HuH-7 (cell line): Measurements from ENCODE around the gene ANKS1B.

Experiments
- DNase-seq: peaks from one replicate; pipeline ENCODE4 v3.0.0; 2011; ENCODE audit warnings: low spot score

ANKS1B gene

GRCh38 chr12:98816720-98817119 lies 1168.0 kb downstream of the ANKS1B start:
- DNase-seq, result no peak

GRCh38 chr12:98814254-98814653 lies 1170.5 kb downstream of the ANKS1B start:
- no peak for DNase-seq

- no peak for DNase-seq
Observed at GRCh38 chr12:98812225-98812624, 1172.5 kb downstream of the ANKS1B start.

GRCh38 chr12:98808243-98808875 lies 1176.4 kb downstream of the ANKS1B start:
- no peak for DNase-seq

- no peak for DNase-seq
Observed at GRCh38 chr12:98807187-98807586, 1177.5 kb downstream of the ANKS1B start.

- no peak for DNase-seq
Observed at GRCh38 chr12:98803468-98804209, 1181.1 kb downstream of the ANKS1B start.

- DNase-seq, result no peak
Observed at GRCh38 chr12:98799822-98800221, 1184.9 kb downstream of the ANKS1B start.

- DNase-seq, result no peak
Observed at GRCh38 chr12:98799146-98799810, 1185.5 kb downstream of the ANKS1B start.

GRCh38 chr12:98797200-98797599 lies 1187.5 kb downstream of the ANKS1B start:
- DNase-seq, result no peak

GRCh38 chr12:98796745-98797144 lies 1188.0 kb downstream of the ANKS1B start:
- no peak for DNase-seq

- DNase-seq, result no peak
Observed at GRCh38 chr12:98793121-98793520, 1191.6 kb downstream of the ANKS1B start.

- DNase-seq, result no peak
Observed at GRCh38 chr12:98791406-98791805, 1193.3 kb downstream of the ANKS1B start.

GRCh38 chr12:98788396-98788795 lies 1196.3 kb downstream of the ANKS1B start:
- DNase-seq, result no peak

GRCh38 chr12:98786653-98787052 lies 1198.1 kb downstream of the ANKS1B start:
- DNase-seq, result no peak

- DNase-seq, result no peak
Observed at GRCh38 chr12:98783420-98783819, 1201.3 kb downstream of the ANKS1B start.

- DNase-seq, result no peak
Observed at GRCh38 chr12:98780261-98780660, 1204.5 kb downstream of the ANKS1B start.

GRCh38 chr12:98772818-98773217 lies 1211.9 kb downstream of the ANKS1B start:
- no peak for DNase-seq

GRCh38 chr12:98771811-98772752 lies 1212.7 kb downstream of the ANKS1B start:
- no peak for DNase-seq

- DNase-seq, result no peak
Observed at GRCh38 chr12:98770230-98770629, 1214.5 kb downstream of the ANKS1B start.

GRCh38 chr12:98769068-98769467 lies 1215.7 kb downstream of the ANKS1B start:
- DNase-seq, result no peak

- DNase-seq, result no peak
Observed at GRCh38 chr12:98767248-98767647, 1217.5 kb downstream of the ANKS1B start.

- DNase-seq, result no peak
Observed at GRCh38 chr12:98763656-98764055, 1221.1 kb downstream of the ANKS1B start.
